ENCODE measurements around the gene NUDT21. TPM values are rescaled to one million over a fixed set of nuclear protein-coding genes. Genes with fewer than 3 reads are reported as not detected.

The NUDT21 gene
- total and polyA plus RNA-seq, 8 donors, result 6.4 to 174 (median 27.7) TPM

GRCh38 chr16:56448005-56448404, 3.1 kb downstream of the NUDT21 start:
- DNase-seq, result no peak
- peaks cover 29 to 46% (median 36%) of the 10 kb centered on the region in 4 donors for H3K4me1 ChIP-seq
- peaks cover 10 to 46% (median 42%) of the 10 kb centered on the region in 4 donors for H3K36me3 ChIP-seq
- intact Hi-C loops (cut with DNase I; ENCODE audit: low total_unique reads), result no loop called here
- TF ChIP-seq POLR2AphosphoS5 (IDR thresholded peaks at IDR 0.05) (no peak), POLR2A (IDR thresholded peaks at IDR 0.05) (no peak), EP300 (IDR thresholded peaks at IDR 0.05) (no peak), CTCF (IDR thresholded peaks at IDR 0.05) (no peak)
- H3K4me3 ChIP-seq, result no peak overlapping the region
- no peaks in the 10 kb centered on the region for H3K27me3 ChIP-seq
- no peak overlapping the region for H3K27ac ChIP-seq
- no peaks in the 10 kb centered on the region for H3K9me3 ChIP-seq

- Histone ChIP-seq H3K27me3 (no peaks in the 10 kb centered on the region), H3K4me1 (peaks cover 23 to 39% (median 29%) of the 10 kb centered on the region in 4 donors), H3K36me3 (peaks cover 10 to 53% (median 49%) of the 10 kb centered on the region in 4 donors), H3K9me3 (no peaks in the 10 kb centered on the region), H3K4me3 (no peak overlapping the region), H3K27ac (no peak overlapping the region)
- WGBS, 5 donors, result 50 to 84% (median 69%) methylated on average over 2 of the region's 2 CpGs
- intact Hi-C loops (cut with DNase I; ENCODE audit: low total_unique reads), result no loop called here
- TF ChIP-seq POLR2A (IDR thresholded peaks at IDR 0.05) (no peak), CTCF (IDR thresholded peaks at IDR 0.05) (no peak)
- DNase-seq, result no peak
These were observed 3.8 kb downstream of the NUDT21 start for GRCh38 chr16:56447286-56447685.

- Histone ChIP-seq H3K4me1 (no peaks in the 10 kb centered on the region), H3K4me3 (no peak overlapping the region), H3K9me3 (no peaks in the 10 kb centered on the region), H3K27ac (no peak overlapping the region), H3K36me3 (peaks cover 20 to 85% (median 80%) of the 10 kb centered on the region in 4 donors), H3K27me3 (no peaks in the 10 kb centered on the region)
- intact Hi-C loops (cut with DNase I; ENCODE audit: low total_unique reads), result no loop called here
- no peak for TF ChIP-seq EP300 (IDR thresholded peaks at IDR 0.05)
- no peak for TF ChIP-seq POLR2AphosphoS5 (IDR thresholded peaks at IDR 0.05)
- TF ChIP-seq CTCF (IDR thresholded peaks at IDR 0.05), result no peak
- TF ChIP-seq POLR2A (IDR thresholded peaks at IDR 0.05), result no peak
- DNase-seq, result no peak
- WGBS, 5 donors, result 86 to 96% (median 94%) methylated on average over 1 of the region's 1 CpG
These were observed 13.1 kb downstream of the NUDT21 start for GRCh38 chr16:56438038-56438437.

GRCh38 chr16:56436258-56436657, 14.9 kb downstream of the NUDT21 start:
- DNase-seq, result no peak
- H3K27me3 ChIP-seq, result no peaks in the 10 kb centered on the region
- intact Hi-C loops (cut with DNase I; ENCODE audit: low total_unique reads), result no loop called here
- peaks cover 19 to 84% (median 81%) of the 10 kb centered on the region in 4 donors for H3K36me3 ChIP-seq
- H3K9me3 ChIP-seq, result no peaks in the 10 kb centered on the region
- TF ChIP-seq POLR2AphosphoS5 (IDR thresholded peaks at IDR 0.05), result no peak
- no peak for TF ChIP-seq POLR2A (IDR thresholded peaks at IDR 0.05)
- no peak for TF ChIP-seq CTCF (IDR thresholded peaks at IDR 0.05)
- no peak for TF ChIP-seq EP300 (IDR thresholded peaks at IDR 0.05)
- no peak overlapping the region for H3K4me3 ChIP-seq
- H3K4me1 ChIP-seq, result no peaks in the 10 kb centered on the region
- no peak overlapping the region for H3K27ac ChIP-seq

All from stomach (tissue), 9 donors.